Thymus (tissue), 11 donors: ENCODE results near the gene PIN1. TPM values are rescaled to one million over a fixed set of nuclear protein-coding genes. Genes with fewer than 3 reads are reported as not detected.

Experiments used
- DNase-seq, 9 donors: peaks; one replicate each; pipeline ENCODE4 v3.0.0-alpha.2; 2013; ENCODE audit warnings: low spot score in 9 of 9, low read depth in 6 of 9, missing footprints in 1 of 9
- H3K27ac ChIP-seq, 2 donors: one replicate each; pipeline ENCODE4 v1.5.1; 2013; ENCODE audit warnings: control low read depth in 1 of 2, low read depth in 1 of 2, low read length in 1 of 2, mild to moderate bottlenecking in 1 of 2, moderate library complexity in 1 of 2
- H3K27me3 ChIP-seq, 2 donors: one replicate each; pipeline ENCODE4 v1.5.1; 2013; ENCODE audit warnings: low read length in 1 of 2; ENCODE audit not compliant: control insufficient read depth in 2 of 2, insufficient read depth in 1 of 2
- H3K36me3 ChIP-seq, 2 donors: one replicate each; pipeline ENCODE4 v1.5.1; 2013; ENCODE audit warnings: low read length in 1 of 2, mild to moderate bottlenecking in 1 of 2, moderate library complexity in 1 of 2; ENCODE audit not compliant: control insufficient read depth in 2 of 2, insufficient read depth in 2 of 2
- H3K4me1 ChIP-seq, 2 donors: one replicate each; pipeline ENCODE4 v1.5.1; 2013; ENCODE audit warnings: low read length in 2 of 2; ENCODE audit not compliant: control insufficient read depth in 2 of 2, insufficient read depth in 2 of 2
- H3K4me3 ChIP-seq, 2 donors: one replicate each; pipeline ENCODE4 v1.5.1; 2013; ENCODE audit warnings: low read length in 2 of 2, control low read depth in 1 of 2, mild to moderate bottlenecking in 1 of 2
- H3K9me3 ChIP-seq, 2 donors: one replicate each; pipeline ENCODE4 v1.5.1; 2013; ENCODE audit warnings: low read length in 1 of 2, mild to moderate bottlenecking in 1 of 2; ENCODE audit not compliant: control insufficient read depth in 2 of 2, insufficient read depth in 1 of 2
- WGBS: extraction: QIAGEN DNeasy Blood & Tissue Kit; methylation state at CpG from one replicate; pipeline ENCODE4 v1.1.7; 2013; 5-methylcytosine and 5-hydroxymethylcytosine counted together
- polyA plus RNA-seq: library from polyadenylated mRNA; stranded (reverse); fragments of 200-250 nt; gene quantifications from one replicate; pipeline ENCODE4 v1.2.3, GENCODE V29; 2013
- total RNA-seq: library from RNA; stranded (reverse); fragments of 120-200 nt; gene quantifications from one replicate; pipeline ENCODE4 v1.2.4, GENCODE V29; 2013
- donor health status: healthy.

Gene PIN1
- total and polyA plus RNA-seq, 2 donors: 87.5 to 118 TPM

GRCh38 chr19:9868983-9869617 is 34.0 kb downstream of the PIN1 start:
- 95% methylated on average over 7 of the region's 7 CpGs for WGBS
- no peaks in the 10 kb centered on the region for H3K9me3 ChIP-seq
- H3K27me3 ChIP-seq: no peaks in the 10 kb centered on the region
- no peak overlapping the region for H3K27ac ChIP-seq
- H3K4me3 ChIP-seq: no peak overlapping the region
- no peaks in the 10 kb centered on the region for H3K36me3 ChIP-seq
- H3K4me1 ChIP-seq: peaks cover 24 to 40% of the 10 kb centered on the region in 2 donors
- no peak for DNase-seq

GRCh38 chr19:9871626-9872338 is 36.7 kb downstream of the PIN1 start:
- no peak overlapping the region for H3K27ac ChIP-seq
- H3K4me1 ChIP-seq: peaks cover 6 to 14% of the 10 kb centered on the region in 2 donors
- 84% methylated on average over 16 of the region's 16 CpGs for WGBS
- no peaks in the 10 kb centered on the region for H3K36me3 ChIP-seq
- peaks cover 0 to 2% of the 10 kb centered on the region in 2 donors for H3K27me3 ChIP-seq
- H3K9me3 ChIP-seq: no peaks in the 10 kb centered on the region
- no peak for DNase-seq
- no peak overlapping the region for H3K4me3 ChIP-seq

- 97% methylated on average over 8 of the region's 8 CpGs for WGBS
- no peak overlapping the region for H3K27ac ChIP-seq
- DNase-seq: no peak
- H3K4me1 ChIP-seq: peaks cover 0 to 4% of the 10 kb centered on the region in 2 donors
- H3K4me3 ChIP-seq: no peak overlapping the region
- H3K27me3 ChIP-seq: peaks cover 0 to 2% of the 10 kb centered on the region in 2 donors
- H3K36me3 ChIP-seq: no peaks in the 10 kb centered on the region
- no peaks in the 10 kb centered on the region for H3K9me3 ChIP-seq
Measured at GRCh38 chr19:9872618-9873242, 37.6 kb downstream of the PIN1 start.

GRCh38 chr19:9875031-9875627 is 40.0 kb downstream of the PIN1 start:
- H3K36me3 ChIP-seq: no peaks in the 10 kb centered on the region
- peaks cover 0 to 2% of the 10 kb centered on the region in 2 donors for H3K27me3 ChIP-seq
- no peak overlapping the region for H3K27ac ChIP-seq
- no peak overlapping the region for H3K4me3 ChIP-seq
- H3K4me1 ChIP-seq: peaks cover 0 to 3% of the 10 kb centered on the region in 2 donors
- 76% methylated on average over 13 of the region's 13 CpGs for WGBS
- DNase-seq: no peak
- H3K9me3 ChIP-seq: no peaks in the 10 kb centered on the region

GRCh38 chr19:9875796-9876195 is 40.7 kb downstream of the PIN1 start:
- Histone ChIP-seq H3K9me3 (no peaks in the 10 kb centered on the region), H3K27ac (no peak overlapping the region), H3K4me1 (peaks cover 0 to 8% of the 10 kb centered on the region in 2 donors), H3K27me3 (peaks cover 0 to 2% of the 10 kb centered on the region in 2 donors), H3K4me3 (no peak overlapping the region), H3K36me3 (no peaks in the 10 kb centered on the region)
- WGBS: 92% methylated on average over 5 of the region's 5 CpGs
- no peak for DNase-seq

- Histone ChIP-seq H3K4me1 (peaks cover 0 to 9% of the 10 kb centered on the region in 2 donors), H3K27ac (no peak overlapping the region), H3K27me3 (peaks cover 0 to 2% of the 10 kb centered on the region in 2 donors), H3K36me3 (no peaks in the 10 kb centered on the region), H3K4me3 (no peak overlapping the region), H3K9me3 (no peaks in the 10 kb centered on the region)
- 94% methylated on average over 10 of the region's 10 CpGs for WGBS
- no peak for DNase-seq
Measured at GRCh38 chr19:9877780-9878510, 42.8 kb downstream of the PIN1 start.

- DNase-seq: no peak
- no peaks in the 10 kb centered on the region for H3K9me3 ChIP-seq
- no peaks in the 10 kb centered on the region for H3K36me3 ChIP-seq
- 76% methylated on average over 11 of the region's 11 CpGs for WGBS
- H3K4me3 ChIP-seq: no peak overlapping the region
- peaks cover 0 to 2% of the 10 kb centered on the region in 2 donors for H3K27me3 ChIP-seq
- no peak overlapping the region for H3K27ac ChIP-seq
- H3K4me1 ChIP-seq: peaks cover 0 to 9% of the 10 kb centered on the region in 2 donors
Measured at GRCh38 chr19:9878511-9879196, 43.5 kb downstream of the PIN1 start.

GRCh38 chr19:9881720-9882119 is 46.6 kb downstream of the PIN1 start:
- Histone ChIP-seq H3K9me3 (peaks cover 0 to 3% of the 10 kb centered on the region in 2 donors), H3K27ac (no peak overlapping the region), H3K27me3 (no peaks in the 10 kb centered on the region), H3K4me3 (no peak overlapping the region), H3K4me1 (peaks cover 0 to 9% of the 10 kb centered on the region in 2 donors), H3K36me3 (no peaks in the 10 kb centered on the region)
- no peak for DNase-seq
- WGBS: 97% methylated on average over 9 of the region's 9 CpGs
